ENCODE measurements around the gene PCNT. TPM values are rescaled to one million over a fixed set of nuclear protein-coding genes. Genes with fewer than 3 reads are reported as not detected.

PCNT gene
- total RNA-seq, 1 experiment from 2014 or later: 38.4 TPM

- Mint-ChIP-seq H3K27me3 (ENCODE audit: insufficient read depth, unreplicated experiment) (no peaks in the 10 kb centered on the region), H3K27ac (ENCODE audit: unreplicated experiment) (no peak overlapping the region), H3K4me3 (ENCODE audit: unreplicated experiment) (no peak overlapping the region), H3K9me3 (ENCODE audit: unreplicated experiment) (no peaks in the 10 kb centered on the region), H3K36me3 (ENCODE audit: insufficient read depth, unreplicated experiment) (peaks cover 49% of the 10 kb centered on the region), H3K4me1 (ENCODE audit: low read depth, unreplicated experiment) (no peaks in the 10 kb centered on the region)
- CTCF ChIA-PET: no interaction called here
- no peaks in the 10 kb centered on the region for H3K9me3 ChIP-seq
- DNase-seq: no peak
- H3K27me3 ChIP-seq (replicated peaks; ENCODE audit: control insufficient read depth, insufficient read depth, low read length): no peaks in the 10 kb centered on the region
- H3K4me3 ChIP-seq (ENCODE audit: low read depth, low read length): no peak overlapping the region
- BruUV-seq (replicated peaks): no TSS peak
- POLR2A ChIA-PET: no interaction called here
- H3K4me1 ChIP-seq: no peaks in the 10 kb centered on the region
- no peaks in the 10 kb centered on the region; the same call in 1 of the 2 replicates for H3K36me3 ChIP-seq (ENCODE audit: control insufficient read depth, insufficient read depth, low read length)
- intact Hi-C loops (cut with micrococcal nuclease; ENCODE audit: unreplicated experiment): no loop called here
- TF ChIP-seq CTCF (IDR thresholded peaks at IDR 0.05; ENCODE audit: insufficient read depth in 1 of 2, low read depth in 1 of 2, low read length in 1 of 2, severe bottlenecking in 1 of 2, unreplicated experiment in 1 of 2): no peak
Measured at GRCh38 chr21:46399129-46399528, 75.2 kb downstream of the PCNT start.

GRCh38 chr21:46399686-46400085 lies 75.7 kb downstream of the PCNT start:
- no peak overlapping the region for H3K4me3 ChIP-seq (ENCODE audit: low read depth, low read length)
- no peak overlapping the region for H3K4me3 Mint-ChIP-seq (ENCODE audit: unreplicated experiment)
- no peak overlapping the region for H3K27ac Mint-ChIP-seq (ENCODE audit: unreplicated experiment)
- no peak for DNase-seq
- H3K4me1 ChIP-seq: no peaks in the 10 kb centered on the region
- no TSS peak for BruUV-seq (replicated peaks)
- H3K9me3 Mint-ChIP-seq (ENCODE audit: unreplicated experiment): no peaks in the 10 kb centered on the region
- TF ChIP-seq CTCF (IDR thresholded peaks at IDR 0.05; ENCODE audit: insufficient read depth in 1 of 2, low read depth in 1 of 2, low read length in 1 of 2, severe bottlenecking in 1 of 2, unreplicated experiment in 1 of 2): no peak
- intact Hi-C loops (cut with micrococcal nuclease; ENCODE audit: unreplicated experiment): no loop called here
- POLR2A ChIA-PET: no interaction called here
- H3K9me3 ChIP-seq: no peaks in the 10 kb centered on the region
- peaks cover 49% of the 10 kb centered on the region for H3K36me3 Mint-ChIP-seq (ENCODE audit: insufficient read depth, unreplicated experiment)
- H3K27me3 ChIP-seq (replicated peaks; ENCODE audit: control insufficient read depth, insufficient read depth, low read length): no peaks in the 10 kb centered on the region
- no peaks in the 10 kb centered on the region for H3K4me1 Mint-ChIP-seq (ENCODE audit: low read depth, unreplicated experiment)
- CTCF ChIA-PET: no interaction called here
- no peaks in the 10 kb centered on the region for H3K27me3 Mint-ChIP-seq (ENCODE audit: insufficient read depth, unreplicated experiment)
- H3K36me3 ChIP-seq (ENCODE audit: control insufficient read depth, insufficient read depth, low read length): no peaks in the 10 kb centered on the region; the same call in 1 of the 2 replicates

- no peak for TF ChIP-seq CTCF (IDR thresholded peaks at IDR 0.05; ENCODE audit: insufficient read depth in 1 of 2, low read depth in 1 of 2, low read length in 1 of 2, severe bottlenecking in 1 of 2, unreplicated experiment in 1 of 2)
- ChIA-PET POLR2A (no interaction called here), CTCF (no interaction called here)
- BruUV-seq (replicated peaks): no TSS peak
- Histone ChIP-seq H3K4me1 (no peaks in the 10 kb centered on the region), H3K4me3 (ENCODE audit: low read depth, low read length) (no peak overlapping the region), H3K9me3 (no peaks in the 10 kb centered on the region), H3K36me3 (ENCODE audit: control insufficient read depth, insufficient read depth, low read length) (no peaks in the 10 kb centered on the region; the same call in 1 of the 2 replicates), H3K27me3 (replicated peaks; ENCODE audit: control insufficient read depth, insufficient read depth, low read length) (no peaks in the 10 kb centered on the region)
- DNase-seq: no peak
- Mint-ChIP-seq H3K4me1 (ENCODE audit: low read depth, unreplicated experiment) (no peaks in the 10 kb centered on the region), H3K27ac (ENCODE audit: unreplicated experiment) (no peak overlapping the region), H3K9me3 (ENCODE audit: unreplicated experiment) (no peaks in the 10 kb centered on the region), H3K27me3 (ENCODE audit: insufficient read depth, unreplicated experiment) (no peaks in the 10 kb centered on the region), H3K4me3 (ENCODE audit: unreplicated experiment) (no peak overlapping the region), H3K36me3 (ENCODE audit: insufficient read depth, unreplicated experiment) (peaks cover 44% of the 10 kb centered on the region)
- intact Hi-C loops (cut with micrococcal nuclease; ENCODE audit: unreplicated experiment): no loop called here
Measured at GRCh38 chr21:46401186-46401910, 77.4 kb downstream of the PCNT start.
